ENCODE results near the gene ANK3.

ANK3 gene

DNA sequence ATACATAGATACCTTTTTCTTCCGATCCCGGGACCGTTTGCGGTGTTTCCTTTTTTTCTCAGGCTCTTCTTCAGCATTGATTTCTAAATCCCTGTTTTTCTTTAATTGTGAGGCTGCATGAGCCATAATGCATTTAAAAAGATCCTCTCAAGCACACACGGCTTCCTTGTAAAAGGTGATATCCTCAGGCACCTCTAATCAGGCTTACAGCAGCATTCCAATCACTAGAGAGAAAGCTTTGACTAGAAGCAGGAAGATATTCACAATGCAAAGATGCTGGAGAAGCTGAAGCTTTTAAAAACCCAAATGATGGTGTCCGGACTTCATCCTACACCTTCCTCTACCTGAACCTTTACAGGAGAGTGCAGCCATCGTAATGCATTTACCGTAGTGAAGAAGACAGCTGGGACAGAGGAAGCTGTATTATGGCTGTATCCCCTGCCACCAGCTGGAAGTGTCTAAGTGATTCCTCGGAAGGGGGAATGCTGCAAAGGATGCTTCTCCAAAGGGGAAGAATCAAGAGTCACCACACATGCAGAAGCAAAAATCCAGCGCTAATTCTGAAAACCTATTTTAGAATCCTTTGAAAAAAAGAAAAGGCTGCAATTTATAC lies at the start of gene ANK3:
ANK3 (minus strand) TSS at position 463 of the 613 bp plus-strand sequence; CDS start at position 126, 337 bp downstream.
- H3K36me3 ChIP-seq (ENCODE audit: insufficient read depth, low read length) = no peaks in the 10 kb centered on the region
- H3K9me3 ChIP-seq (ENCODE audit: control insufficient read depth, insufficient read depth, low read length) = no peaks in the 10 kb centered on the region
- H3K9ac ChIP-seq (ENCODE audit: low read depth, low read length) = no peak within 1 kb of the TSS
- H3K4me1 ChIP-seq (ENCODE audit: insufficient read depth, low read length) = peaks cover 21% of the 10 kb centered on the region

DNA sequence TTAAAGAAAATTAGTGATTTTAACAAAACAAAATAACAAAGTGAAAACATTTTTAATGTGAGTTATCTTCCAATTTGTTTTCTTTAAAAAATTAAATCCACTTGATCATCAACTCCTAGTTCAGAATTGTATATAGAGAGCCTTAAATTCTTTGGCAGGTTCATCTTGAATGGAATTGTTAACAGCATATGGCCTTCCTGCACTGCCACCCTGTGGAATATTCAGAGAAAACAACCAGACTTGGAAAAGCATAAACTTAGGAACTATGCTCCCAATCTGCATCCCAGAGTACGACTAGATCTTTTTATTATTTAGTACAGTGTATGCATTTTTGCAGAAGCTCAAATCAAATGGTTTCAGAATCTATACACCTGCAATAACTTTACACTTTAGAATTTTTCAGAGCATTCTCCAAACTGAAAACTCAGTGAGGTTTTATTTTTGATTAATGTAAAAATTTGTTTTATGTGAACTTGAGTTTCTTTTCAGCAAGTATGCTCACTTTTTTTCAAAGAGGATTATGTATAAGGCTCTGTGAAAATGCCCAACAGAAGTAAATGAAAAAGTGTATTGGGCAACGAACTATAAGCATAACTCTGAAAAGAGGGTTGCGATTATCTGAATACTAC lies 44.9 kb upstream of the ANK3 start:
- Histone ChIP-seq H3K9ac (ENCODE audit: low read depth, low read length) (no peak overlapping the region), H3K9me3 (ENCODE audit: control insufficient read depth, insufficient read depth, low read length) (no peaks in the 10 kb centered on the region), H3K4me1 (ENCODE audit: insufficient read depth, low read length) (no peaks in the 10 kb centered on the region; the same call in 1 of the 2 replicates), H3K36me3 (ENCODE audit: insufficient read depth, low read length) (no peaks in the 10 kb centered on the region)

DNA sequence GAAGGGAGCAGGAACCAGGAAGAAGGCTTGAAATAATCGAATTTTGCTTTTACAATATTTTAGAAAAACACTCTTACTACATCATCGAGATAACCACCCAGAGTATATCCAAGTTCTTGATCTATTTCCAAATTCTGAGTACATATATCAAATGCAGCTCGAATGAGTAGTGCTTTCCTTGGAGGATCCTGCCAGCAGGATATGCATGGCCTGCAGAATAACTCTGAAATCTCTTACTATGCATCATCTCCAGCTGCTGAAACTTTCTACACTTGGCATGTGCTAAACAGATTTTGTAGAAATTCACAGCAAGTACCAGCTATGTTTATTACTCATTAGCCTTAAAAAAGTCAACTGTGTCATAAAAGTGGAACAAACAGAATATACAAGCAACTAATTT lies 44.0 kb upstream of the ANK3 start:
- Histone ChIP-seq H3K9me3 (ENCODE audit: control insufficient read depth, insufficient read depth, low read length) (no peaks in the 10 kb centered on the region), H3K4me1 (ENCODE audit: insufficient read depth, low read length) (no peaks in the 10 kb centered on the region; the same call in 1 of the 2 replicates), H3K36me3 (ENCODE audit: insufficient read depth, low read length) (no peaks in the 10 kb centered on the region), H3K9ac (ENCODE audit: low read depth, low read length) (no peak overlapping the region)

DNA sequence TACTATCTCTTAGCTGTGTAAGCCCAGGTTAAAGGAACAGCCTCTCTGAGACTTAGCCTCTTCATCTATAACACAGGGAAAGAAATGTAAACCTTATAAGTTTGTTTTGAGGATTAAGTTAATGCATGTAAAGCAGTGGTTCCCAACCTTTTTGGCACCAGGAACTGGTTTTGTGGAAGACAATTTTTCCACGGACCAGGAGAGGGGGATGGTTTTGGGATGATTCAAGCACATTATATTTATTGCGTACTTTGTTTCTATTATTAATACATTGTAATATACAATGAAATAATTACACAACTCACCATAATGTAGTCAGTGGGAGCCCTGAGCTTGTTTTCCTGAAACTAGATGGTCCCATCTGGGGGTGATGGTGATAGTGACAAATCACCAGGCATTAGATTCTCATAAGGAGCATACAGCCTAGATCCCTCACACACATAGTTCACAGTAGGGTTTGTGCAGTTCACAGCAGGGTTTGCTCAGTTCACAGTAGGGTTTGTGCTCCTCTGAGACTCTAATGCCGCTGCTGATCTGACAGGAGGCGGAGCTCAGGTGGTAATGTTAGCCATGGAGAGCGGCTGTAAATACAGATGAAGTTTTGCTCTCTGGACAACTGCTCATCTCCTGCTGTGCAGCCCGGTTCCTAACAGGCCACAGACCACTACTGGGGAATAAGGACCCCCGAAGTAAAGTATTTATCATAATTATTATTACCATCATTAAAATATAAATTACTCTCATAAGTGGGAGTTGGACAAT lies 41.3 kb upstream of the ANK3 start:
- H3K9ac ChIP-seq (ENCODE audit: low read depth, low read length) = no peak overlapping the region
- H3K4me1 ChIP-seq (ENCODE audit: insufficient read depth, low read length) = peaks cover 2% of the 10 kb centered on the region; the same call in 1 of the 2 replicates
- H3K36me3 ChIP-seq (ENCODE audit: insufficient read depth, low read length) = no peaks in the 10 kb centered on the region
- H3K9me3 ChIP-seq (ENCODE audit: control insufficient read depth, insufficient read depth, low read length) = no peaks in the 10 kb centered on the region

DNA sequence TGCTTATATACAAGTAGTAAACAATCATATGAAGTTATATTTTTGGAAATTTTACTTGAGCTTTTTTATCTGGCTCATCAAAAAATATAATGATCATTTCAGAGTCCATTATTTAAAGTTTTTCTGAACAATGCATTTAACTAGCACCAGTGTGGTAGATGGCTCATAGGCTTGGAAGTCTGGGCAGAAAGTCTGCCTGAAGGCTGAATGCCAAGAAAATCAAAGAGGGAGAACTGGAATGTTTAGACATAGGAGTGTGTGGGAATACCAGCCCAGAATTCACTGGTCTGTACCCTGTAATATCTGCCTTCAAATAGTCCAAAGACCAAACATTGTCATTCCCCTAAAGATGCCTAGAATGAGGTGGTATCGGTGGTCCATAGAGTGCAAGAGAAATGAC lies 40.3 kb upstream of the ANK3 start:
- Histone ChIP-seq H3K9ac (ENCODE audit: low read depth, low read length) (no peak overlapping the region), H3K36me3 (ENCODE audit: insufficient read depth, low read length) (no peaks in the 10 kb centered on the region), H3K9me3 (ENCODE audit: control insufficient read depth, insufficient read depth, low read length) (no peaks in the 10 kb centered on the region), H3K4me1 (ENCODE audit: insufficient read depth, low read length) (peaks cover 2% of the 10 kb centered on the region; the same call in 1 of the 2 replicates)

DNA sequence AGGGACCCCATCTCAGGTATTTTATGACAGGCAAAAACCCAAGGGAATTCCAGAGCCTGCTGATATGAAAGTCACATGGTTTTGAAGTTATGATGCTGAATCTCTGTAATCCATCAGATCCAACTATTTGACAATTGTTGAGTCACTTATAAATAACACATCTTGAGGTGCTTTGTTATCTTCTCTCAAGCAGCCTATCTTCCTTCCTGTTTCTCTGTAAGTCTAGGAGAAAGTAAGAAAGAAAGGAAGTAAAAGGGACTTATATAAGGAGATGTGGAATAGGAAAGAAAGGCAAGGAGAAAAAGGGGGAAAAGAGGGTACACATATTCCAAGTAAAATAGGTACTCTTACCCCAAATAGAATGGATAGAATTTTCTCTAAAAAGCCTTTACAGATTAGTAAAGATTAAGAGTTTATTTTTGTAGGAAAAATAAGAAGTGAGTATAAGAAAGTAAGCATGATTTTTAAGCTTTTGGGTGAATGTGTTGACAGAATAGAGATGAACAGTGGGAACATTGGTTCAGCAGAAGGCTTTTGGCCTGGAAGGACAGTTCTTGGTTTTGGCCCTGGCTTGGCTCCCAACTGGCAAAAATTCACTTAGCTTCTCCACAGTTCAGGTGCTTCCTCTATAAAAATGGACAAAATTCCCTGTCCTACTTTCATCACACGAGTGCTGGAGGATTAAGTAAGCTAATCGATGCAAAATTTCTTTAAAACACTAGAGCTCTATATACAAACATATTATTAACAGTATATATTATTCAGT lies 39.6 kb upstream of the ANK3 start:
- H3K9ac ChIP-seq (ENCODE audit: low read depth, low read length) = no peak overlapping the region
- H3K9me3 ChIP-seq (ENCODE audit: control insufficient read depth, insufficient read depth, low read length) = no peaks in the 10 kb centered on the region
- peaks cover 2% of the 10 kb centered on the region; the same call in 1 of the 2 replicates for H3K4me1 ChIP-seq (ENCODE audit: insufficient read depth, low read length)
- no peaks in the 10 kb centered on the region for H3K36me3 ChIP-seq (ENCODE audit: insufficient read depth, low read length)

DNA sequence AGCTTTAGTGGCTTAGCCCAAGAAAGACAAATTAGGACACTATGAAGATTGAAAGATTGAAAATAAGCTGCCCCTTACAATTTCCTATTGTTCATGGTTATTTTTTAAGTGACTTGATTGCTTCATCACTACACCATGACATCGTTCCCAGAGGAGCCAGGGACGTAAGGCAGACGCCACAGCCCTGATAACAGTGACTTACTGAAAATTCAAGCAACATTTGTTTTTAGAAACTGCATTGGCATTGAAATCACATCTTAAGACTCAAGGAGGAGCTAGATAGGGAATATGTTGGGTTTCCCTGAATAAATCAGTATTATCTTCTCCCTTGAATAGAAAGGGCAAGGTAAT lies 38.7 kb upstream of the ANK3 start:
- Histone ChIP-seq H3K9ac (ENCODE audit: low read depth, low read length) (no peak overlapping the region), H3K4me1 (ENCODE audit: insufficient read depth, low read length) (0 out of 2 replicates have a peak, but pooled peaks cover 2% of the 10 kb centered on the region), H3K9me3 (ENCODE audit: control insufficient read depth, insufficient read depth, low read length) (no peaks in the 10 kb centered on the region), H3K36me3 (ENCODE audit: insufficient read depth, low read length) (no peaks in the 10 kb centered on the region)

DNA sequence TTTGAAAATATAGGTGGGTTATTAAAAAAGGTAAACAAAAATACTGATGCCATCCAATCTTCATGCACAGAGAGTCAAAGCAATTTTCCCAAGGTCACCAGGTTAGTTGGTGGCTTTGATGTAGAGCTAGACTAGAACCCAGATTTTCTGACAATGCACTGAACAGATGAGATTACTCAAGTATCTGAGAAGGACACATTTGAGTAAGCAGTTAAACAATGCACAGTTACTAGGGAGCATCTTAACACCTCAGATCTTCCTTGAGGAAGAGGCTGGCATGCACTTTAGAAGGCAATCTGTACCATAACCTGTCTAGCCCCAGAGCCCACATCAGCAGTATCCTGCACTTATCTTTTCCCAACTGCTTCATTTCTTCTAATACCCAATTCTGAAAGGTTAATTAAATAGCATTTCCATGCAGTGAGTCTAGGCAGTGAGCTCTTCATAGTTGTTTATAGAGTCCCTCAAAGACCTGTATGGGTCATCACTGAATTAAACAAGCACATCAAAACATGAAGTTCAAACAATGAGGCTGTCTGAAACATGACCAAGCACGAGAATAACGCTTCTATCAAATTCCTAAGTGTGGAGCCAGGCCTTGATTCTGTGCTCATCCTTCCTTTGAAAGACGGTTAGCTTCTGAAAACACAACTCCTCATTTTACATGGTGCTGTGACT lies 38.2 kb upstream of the ANK3 start:
- H3K4me1 ChIP-seq (ENCODE audit: insufficient read depth, low read length) = 0 out of 2 replicates have a peak, but pooled peaks cover 2% of the 10 kb centered on the region
- H3K9ac ChIP-seq (ENCODE audit: low read depth, low read length) = no peak overlapping the region
- no peaks in the 10 kb centered on the region for H3K36me3 ChIP-seq (ENCODE audit: insufficient read depth, low read length)
- no peaks in the 10 kb centered on the region for H3K9me3 ChIP-seq (ENCODE audit: control insufficient read depth, insufficient read depth, low read length)

DNA sequence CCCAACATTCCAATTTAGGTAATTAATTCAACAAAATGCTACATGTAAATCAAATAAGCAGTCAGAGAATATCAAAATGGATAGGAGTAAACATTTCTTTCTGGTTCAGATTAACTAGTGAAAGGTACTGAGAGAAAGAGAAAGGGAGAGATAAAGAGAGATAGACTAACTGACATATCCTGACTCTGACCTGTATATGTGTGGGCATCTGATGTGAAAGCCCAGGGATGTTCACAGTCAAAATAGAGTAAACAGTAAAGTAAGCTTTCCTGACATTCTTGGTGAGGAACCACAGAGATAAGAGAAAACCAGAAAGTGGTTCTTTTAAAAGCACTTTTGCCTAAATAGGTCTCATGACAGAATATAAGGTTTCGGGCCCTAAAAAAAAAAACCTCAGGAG lies 37.5 kb upstream of the ANK3 start:
- Histone ChIP-seq H3K36me3 (ENCODE audit: insufficient read depth, low read length) (no peaks in the 10 kb centered on the region), H3K4me1 (ENCODE audit: insufficient read depth, low read length) (0 out of 2 replicates have a peak, but pooled peaks cover 2% of the 10 kb centered on the region), H3K9me3 (ENCODE audit: control insufficient read depth, insufficient read depth, low read length) (no peaks in the 10 kb centered on the region), H3K9ac (ENCODE audit: low read depth, low read length) (no peak overlapping the region)

DNA sequence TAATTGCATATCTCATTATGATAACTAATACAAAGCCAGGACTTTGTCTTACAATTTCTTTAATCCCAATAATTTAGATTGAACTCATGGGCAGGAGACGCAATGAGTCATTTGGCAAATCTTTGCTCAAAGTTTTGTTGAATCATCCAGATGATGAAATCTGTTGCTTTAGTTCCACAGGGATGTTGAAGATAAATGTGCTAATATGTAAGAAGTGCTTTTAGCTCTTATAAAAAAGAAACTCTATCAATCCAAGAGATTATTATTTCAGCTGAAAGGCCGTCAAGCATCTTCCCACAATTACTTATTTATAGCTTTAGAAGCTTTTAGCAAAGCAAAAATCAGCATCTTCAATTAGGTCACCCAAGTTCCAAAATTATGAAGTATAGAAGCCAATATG lies 36.8 kb upstream of the ANK3 start:
- Histone ChIP-seq H3K9ac (ENCODE audit: low read depth, low read length) (no peak overlapping the region), H3K9me3 (ENCODE audit: control insufficient read depth, insufficient read depth, low read length) (no peaks in the 10 kb centered on the region), H3K36me3 (ENCODE audit: insufficient read depth, low read length) (no peaks in the 10 kb centered on the region), H3K4me1 (ENCODE audit: insufficient read depth, low read length) (0 out of 2 replicates have a peak, but pooled peaks cover 2% of the 10 kb centered on the region)

DNA sequence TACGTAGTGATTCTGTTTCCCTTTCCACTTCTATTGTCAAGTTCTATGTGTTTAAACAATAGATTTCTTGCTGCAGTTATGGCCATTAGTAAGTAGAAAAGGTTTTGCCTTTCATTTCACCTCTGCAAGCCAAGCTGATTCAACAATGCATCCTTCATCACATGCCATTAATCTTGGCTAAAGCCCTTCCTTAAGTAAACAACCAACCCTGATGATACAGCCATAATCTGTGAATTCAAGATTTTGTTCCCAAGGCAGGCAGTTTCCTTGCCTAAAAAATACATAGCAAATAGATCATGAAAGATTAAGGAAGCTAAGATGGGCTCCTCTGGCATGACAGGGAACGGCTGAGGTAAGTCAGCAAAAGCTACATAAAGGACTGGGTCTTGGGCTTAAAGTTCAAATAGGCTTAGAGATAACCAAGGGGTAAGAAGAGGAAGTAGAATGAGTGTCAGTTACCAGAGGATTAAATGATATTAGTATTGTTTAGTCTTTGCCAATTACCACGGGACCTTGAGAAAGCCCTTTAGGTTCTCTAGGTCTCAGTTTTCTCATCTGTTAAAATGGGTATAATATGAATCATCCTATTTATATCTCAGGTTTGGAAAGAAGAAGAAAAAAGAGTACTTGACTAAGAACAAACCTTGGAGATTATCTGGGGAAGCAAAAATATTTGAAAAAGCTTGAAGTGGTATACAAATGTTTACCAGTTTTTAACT lies 35.9 kb upstream of the ANK3 start:
- no peaks in the 10 kb centered on the region for H3K9me3 ChIP-seq (ENCODE audit: control insufficient read depth, insufficient read depth, low read length)
- no peak overlapping the region for H3K9ac ChIP-seq (ENCODE audit: low read depth, low read length)
- H3K36me3 ChIP-seq (ENCODE audit: insufficient read depth, low read length) = no peaks in the 10 kb centered on the region
- 0 out of 2 replicates have a peak, but pooled peaks cover 2% of the 10 kb centered on the region for H3K4me1 ChIP-seq (ENCODE audit: insufficient read depth, low read length)

DNA sequence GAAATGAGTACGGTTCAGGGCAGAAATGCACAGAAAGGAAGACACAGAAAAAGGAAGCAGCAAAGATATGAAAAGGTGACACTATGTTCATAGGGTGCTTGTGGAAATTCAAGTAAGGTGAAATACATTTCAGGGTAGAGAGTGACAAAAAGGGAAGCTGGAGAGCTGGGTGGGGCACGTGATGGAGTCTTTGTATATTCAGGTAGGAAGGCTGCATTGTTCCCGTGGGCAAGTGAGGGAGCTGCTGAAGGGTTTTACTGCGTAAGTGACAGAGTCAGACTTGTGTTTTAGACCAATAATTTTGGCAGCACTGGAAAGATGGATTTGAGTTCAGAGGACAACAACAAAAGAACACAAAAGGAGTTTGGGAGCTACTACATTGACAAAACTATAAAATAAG lies 35.3 kb upstream of the ANK3 start:
- no peaks in the 10 kb centered on the region for H3K9me3 ChIP-seq (ENCODE audit: control insufficient read depth, insufficient read depth, low read length)
- H3K4me1 ChIP-seq (ENCODE audit: insufficient read depth, low read length) = 0 out of 2 replicates have a peak, but pooled peaks cover 2% of the 10 kb centered on the region
- H3K9ac ChIP-seq (ENCODE audit: low read depth, low read length) = no peak overlapping the region
- no peaks in the 10 kb centered on the region for H3K36me3 ChIP-seq (ENCODE audit: insufficient read depth, low read length)

DNA sequence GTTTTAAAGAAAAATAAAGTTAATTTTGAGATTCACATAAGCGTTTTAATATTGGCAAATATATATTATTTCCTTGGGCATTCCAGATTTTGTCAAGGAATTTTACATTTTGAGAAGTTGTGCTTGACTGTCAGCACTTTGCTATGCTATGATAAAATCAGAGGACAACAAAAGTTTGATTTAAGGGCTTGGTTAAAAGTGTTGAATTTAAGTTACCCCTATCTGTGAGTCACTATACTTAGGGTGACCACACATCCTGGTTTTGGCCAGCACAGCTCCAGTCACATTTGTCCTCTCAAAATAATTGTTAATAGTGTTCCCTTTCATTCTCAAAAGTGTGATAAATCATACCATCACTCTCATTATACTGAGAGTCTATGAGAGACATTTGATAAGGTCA lies 34.2 kb upstream of the ANK3 start:
- no peak overlapping the region for H3K9ac ChIP-seq (ENCODE audit: low read depth, low read length)

More for the DNA sequence above, 34.2 kb upstream of the ANK3 start:
- Histone ChIP-seq H3K36me3 (ENCODE audit: insufficient read depth, low read length) (no peaks in the 10 kb centered on the region), H3K9me3 (ENCODE audit: control insufficient read depth, insufficient read depth, low read length) (no peaks in the 10 kb centered on the region), H3K4me1 (ENCODE audit: insufficient read depth, low read length) (0 out of 2 replicates have a peak, but pooled peaks cover 2% of the 10 kb centered on the region)

Measured in ES-I3 (cell line).